ENCODE data around the gene RAB33B. TPM values are rescaled to one million over a fixed set of nuclear protein-coding genes. Genes with fewer than 3 reads are reported as not detected.
"Not testable (repeated sequence)": the region's sequence is repeated elsewhere in the genome, so short reads cannot be mapped to it uniquely, and the experiment has no call there.

The RAB33B gene
- total and polyA plus RNA-seq, 7 donors = 3.4 to 15.6 (median 13.6) TPM

GRCh38 chr4:139458543-139458942 is 4.6 kb downstream of the RAB33B start:
- H3K27me3 ChIP-seq = no peaks in the 10 kb centered on the region
- intact Hi-C loops (cut with DNase I) = loop anchor here (10.0 kb wide), 2 partner anchors 154 to 424 kb away; partner anchors contain the start of genes NAA15 and NDUFC1
- no peak overlapping the region for H3K4me3 ChIP-seq
- DNase-seq = no peak
- peaks cover 0 to 40% (median 25%) of the 10 kb centered on the region in 4 donors for H3K4me1 ChIP-seq
- no peak overlapping the region for H3K27ac ChIP-seq
- no peaks in the 10 kb centered on the region for H3K9me3 ChIP-seq
- 97 to 98% methylated on average over 1 of the region's 1 CpG for WGBS, 2 donors
- H3K36me3 ChIP-seq = no peaks in the 10 kb centered on the region
- no peak for TF ChIP-seq EP300 (IDR thresholded peaks at IDR 0.05)
- TF ChIP-seq POLR2A (IDR thresholded peaks at IDR 0.05) = no peak
- no peak for TF ChIP-seq CTCF (IDR thresholded peaks at IDR 0.05)
- TF ChIP-seq POLR2AphosphoS5 (IDR thresholded peaks at IDR 0.05) = no peak

- intact Hi-C loops (cut with DNase I) = loop anchor here (10.0 kb wide), 2 partner anchors 154 to 424 kb away; partner anchors contain the start of genes NAA15 and NDUFC1
Measured at GRCh38 chr4:139458999-139459398, 5.1 kb downstream of the RAB33B start.

DNA sequence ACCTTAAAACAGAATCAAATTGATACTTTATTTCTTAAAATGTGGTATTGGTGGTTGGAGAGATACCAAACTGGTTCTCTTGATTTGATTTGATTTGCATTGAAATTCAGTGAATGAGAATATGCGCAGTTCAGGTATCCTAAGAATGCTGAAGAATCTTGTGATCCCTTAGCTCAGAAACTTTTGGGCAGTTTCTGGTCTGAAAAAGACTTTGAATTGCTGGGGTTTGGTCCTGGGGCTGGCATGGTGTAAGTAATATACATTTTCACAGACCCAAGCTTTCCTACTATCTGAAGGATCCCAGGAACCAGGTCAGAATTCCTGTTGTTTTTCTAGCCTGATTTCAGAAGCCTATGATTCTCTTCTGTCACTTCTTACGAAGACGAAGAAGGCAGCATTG is 6.6 kb downstream of the RAB33B start:
- Histone ChIP-seq H3K36me3 (no peaks in the 10 kb centered on the region), H3K9me3 (no peaks in the 10 kb centered on the region), H3K27ac (no peak overlapping the region), H3K4me1 (peaks cover 0 to 30% (median 18%) of the 10 kb centered on the region in 4 donors), H3K4me3 (no peak overlapping the region), H3K27me3 (no peaks in the 10 kb centered on the region)
- WGBS, 2 donors = 97% methylated on average over 3 of the region's 3 CpGs
- DNase-seq = no peak
- intact Hi-C loops (cut with DNase I) = no loop called here
- no peak for TF ChIP-seq CTCF (IDR thresholded peaks at IDR 0.05)
- TF ChIP-seq POLR2AphosphoS5 (IDR thresholded peaks at IDR 0.05) = no peak
- no peak for TF ChIP-seq EP300 (IDR thresholded peaks at IDR 0.05)
- TF ChIP-seq POLR2A (IDR thresholded peaks at IDR 0.05) = no peak

More at GRCh38 chr4:139458999-139459398, 5.1 kb downstream of the RAB33B start:
- H3K27ac ChIP-seq = no peak overlapping the region
- H3K36me3 ChIP-seq = no peaks in the 10 kb centered on the region
- TF ChIP-seq CTCF (IDR thresholded peaks at IDR 0.05) (no peak), POLR2A (IDR thresholded peaks at IDR 0.05) (no peak)
- no peaks in the 10 kb centered on the region for H3K9me3 ChIP-seq
- no peak for DNase-seq
- H3K27me3 ChIP-seq = no peaks in the 10 kb centered on the region
- 69 to 80% methylated on average over 3 of the region's 3 CpGs for WGBS, 2 donors
- H3K4me1 ChIP-seq = peaks cover 0 to 40% (median 27%) of the 10 kb centered on the region in 4 donors
- H3K4me3 ChIP-seq = no peak overlapping the region

GRCh38 chr4:139461022-139461628 is 7.2 kb downstream of the RAB33B start:
- no peaks in the 10 kb centered on the region for H3K9me3 ChIP-seq
- WGBS, 2 donors = 82 to 91% methylated on average over 5 of the region's 5 CpGs
- H3K27me3 ChIP-seq = no peaks in the 10 kb centered on the region
- intact Hi-C loops (cut with DNase I) = no loop called here
- no peak overlapping the region for H3K27ac ChIP-seq
- H3K36me3 ChIP-seq = no peaks in the 10 kb centered on the region
- TF ChIP-seq POLR2A (IDR thresholded peaks at IDR 0.05) (no peak), CTCF (IDR thresholded peaks at IDR 0.05) (no peak), POLR2AphosphoS5 (IDR thresholded peaks at IDR 0.05) (no peak), EP300 (IDR thresholded peaks at IDR 0.05) (no peak)
- no peak for DNase-seq
- H3K4me1 ChIP-seq = peaks cover 0 to 24% (median 14%) of the 10 kb centered on the region in 4 donors
- no peak overlapping the region for H3K4me3 ChIP-seq

DNA sequence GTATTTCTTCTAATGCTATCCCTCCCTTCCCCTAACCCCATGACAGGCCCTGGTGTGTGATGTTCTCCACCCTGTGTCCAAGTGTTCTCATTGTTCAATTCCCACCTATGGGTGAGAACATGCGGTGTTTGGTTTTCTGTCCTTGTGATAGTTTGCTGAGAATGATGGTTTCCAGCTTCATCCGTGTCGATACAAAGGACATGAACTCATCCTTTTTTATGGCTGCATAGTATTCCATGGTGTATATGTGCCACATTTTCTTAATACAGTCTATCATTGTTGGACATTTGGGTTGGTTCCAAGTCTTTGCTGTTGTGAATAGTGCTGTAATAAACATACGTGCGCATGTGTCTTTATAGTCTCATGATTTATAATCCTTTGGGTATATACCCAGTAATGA is 10.6 kb downstream of the RAB33B start:
- H3K4me3 ChIP-seq; DNase-seq; H3K36me3 ChIP-seq; intact Hi-C loops (cut with DNase I); H3K27ac ChIP-seq; H3K27me3 ChIP-seq; H3K9me3 ChIP-seq: not testable (repeated sequence)
- 92 to 94% methylated on average over 5 of the region's 5 CpGs for WGBS, 2 donors
- peaks cover 0 to 12% (median 0%) of the 10 kb centered on the region in 4 donors for H3K4me1 ChIP-seq
